Measurements from ENCODE around the gene PSG4.
"Not testable (repeated sequence)": the region's sequence is repeated elsewhere in the genome, so short reads cannot be mapped to it uniquely, and the experiment has no call there.

Gene PSG4

DNA sequence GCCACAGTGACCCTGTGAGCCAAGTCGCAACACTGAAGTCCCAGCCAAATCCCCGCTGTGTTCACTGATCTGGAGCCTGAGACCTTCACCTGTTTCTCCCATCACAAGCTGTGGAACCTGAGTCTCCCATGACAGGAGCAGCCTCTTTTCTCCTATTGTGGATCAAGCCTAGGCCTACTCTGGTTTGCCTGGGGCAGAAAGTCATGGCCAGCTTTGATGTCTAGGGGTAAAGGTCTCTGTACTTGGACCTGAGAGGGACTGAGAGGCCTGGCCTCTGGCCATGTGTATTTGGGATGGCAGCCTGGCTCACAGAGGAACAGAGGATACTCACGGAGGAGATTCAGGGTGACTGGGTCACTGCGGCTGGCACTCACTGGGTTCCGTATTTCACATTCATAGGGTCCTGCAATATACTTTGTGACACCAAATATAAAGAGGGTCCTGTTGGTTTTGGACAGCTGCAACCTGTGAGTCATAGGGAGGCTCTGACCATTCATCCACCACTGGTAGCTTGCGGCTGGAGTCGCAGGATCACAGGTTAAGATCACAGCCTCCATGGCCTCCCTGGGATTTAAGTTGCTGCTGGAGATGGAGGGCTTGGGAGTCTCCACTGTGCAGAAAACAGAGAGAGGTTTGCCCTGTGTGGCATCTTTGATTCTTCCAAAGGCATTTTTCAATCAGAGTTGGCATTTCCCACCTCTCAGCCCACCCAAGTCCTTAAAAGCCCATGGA, 7.6 kb downstream of the PSG4 start:
- not testable (repeated sequence) for DNase-seq

GRCh38 chr19:43194397-43194796, 11.0 kb downstream of the PSG4 start:
- not testable (repeated sequence) for DNase-seq

DNA sequence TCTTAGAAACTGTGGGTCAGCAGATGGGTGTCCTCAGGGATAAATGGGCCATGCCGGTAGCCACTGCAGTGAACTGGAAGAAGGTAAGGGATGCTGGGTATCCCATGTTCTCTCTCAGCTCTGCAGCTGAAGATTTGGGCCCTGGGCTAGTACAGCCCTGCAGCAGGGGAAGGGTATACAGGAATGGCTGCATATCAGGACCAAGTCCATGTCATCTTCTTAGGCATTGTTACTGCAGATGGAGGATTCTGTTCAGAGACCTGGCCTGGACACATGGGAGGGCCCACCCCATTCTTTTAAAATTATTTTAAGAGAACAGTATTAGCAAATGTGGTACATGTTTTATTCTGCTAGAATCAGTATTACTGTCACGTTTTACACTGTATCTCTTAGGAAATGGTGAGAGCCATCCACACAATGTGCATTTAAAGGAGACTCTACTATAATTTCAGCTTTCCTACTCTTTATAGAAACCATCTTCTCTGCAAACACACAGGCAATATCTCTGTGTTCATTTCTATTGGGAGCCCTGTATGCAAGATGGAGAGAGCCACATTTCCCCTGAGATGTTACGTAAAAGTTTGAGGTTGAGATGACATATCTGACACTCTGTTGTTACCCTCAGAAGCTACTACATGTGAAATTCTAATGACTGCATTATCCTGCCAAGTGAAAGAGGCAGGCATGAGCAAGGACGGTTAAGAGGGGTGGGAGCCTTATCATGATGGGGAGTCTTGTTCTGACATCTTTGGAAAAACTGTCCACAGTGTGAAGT, 12.9 kb downstream of the PSG4 start:
- not testable (repeated sequence) for DNase-seq

DNA sequence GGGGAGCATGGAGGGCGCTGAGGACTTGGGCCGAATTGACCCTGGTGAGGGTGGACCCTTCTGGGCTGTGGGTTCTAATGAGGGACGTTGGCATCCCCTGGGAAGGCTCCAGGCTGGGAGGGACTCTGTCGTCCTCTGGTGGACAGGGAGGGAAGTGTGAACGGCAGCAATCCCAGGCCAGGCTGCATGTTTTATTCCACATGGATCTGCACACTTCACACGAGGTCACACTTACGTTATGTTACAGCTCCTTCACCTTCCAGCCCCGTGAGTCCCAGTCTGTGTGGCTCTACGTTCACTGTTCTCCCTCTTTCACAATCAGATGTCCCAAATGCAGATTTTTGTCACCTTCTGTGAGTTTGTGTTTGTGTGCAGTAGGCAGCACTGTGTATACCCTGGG, 17.3 kb downstream of the PSG4 start:
- DNase-seq: not testable (repeated sequence)

DNA sequence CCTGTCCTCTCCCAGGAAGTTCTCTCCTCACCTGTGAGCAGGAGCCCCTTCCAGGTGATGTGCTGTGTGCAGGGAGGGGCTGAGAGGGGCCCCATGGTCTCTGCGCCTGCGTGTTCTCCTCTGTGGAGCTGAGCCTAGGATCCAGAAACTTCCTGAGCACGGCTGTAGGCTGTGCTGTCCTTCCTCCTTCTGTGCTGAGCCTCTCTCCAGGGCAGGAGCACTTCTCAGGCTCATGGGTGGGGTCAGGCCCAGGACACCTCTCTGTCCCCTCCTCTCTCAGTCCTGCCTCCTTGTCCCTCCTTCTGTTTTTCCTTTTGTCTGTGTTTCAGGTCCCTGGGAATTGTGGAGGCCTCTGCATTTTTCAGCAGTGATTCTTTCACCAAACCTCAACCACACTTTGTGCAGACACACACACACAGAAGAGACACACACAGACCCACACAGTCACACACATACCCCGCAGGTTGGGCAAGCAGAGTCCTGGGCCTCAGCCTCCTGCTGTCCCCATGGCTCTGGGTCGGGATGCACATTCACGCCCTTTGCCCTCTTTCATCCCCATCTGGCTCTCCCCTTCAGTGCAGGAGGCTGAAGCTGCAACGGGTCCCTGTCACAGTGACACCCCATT, 19.0 kb downstream of the PSG4 start, which contains the start of gene PSG5:
PSG5 (minus strand) TSS at position 226 of the 625 bp plus-strand sequence; CDS start at position 95, 131 bp downstream.
- DNase-seq: not testable (repeated sequence)

DNA sequence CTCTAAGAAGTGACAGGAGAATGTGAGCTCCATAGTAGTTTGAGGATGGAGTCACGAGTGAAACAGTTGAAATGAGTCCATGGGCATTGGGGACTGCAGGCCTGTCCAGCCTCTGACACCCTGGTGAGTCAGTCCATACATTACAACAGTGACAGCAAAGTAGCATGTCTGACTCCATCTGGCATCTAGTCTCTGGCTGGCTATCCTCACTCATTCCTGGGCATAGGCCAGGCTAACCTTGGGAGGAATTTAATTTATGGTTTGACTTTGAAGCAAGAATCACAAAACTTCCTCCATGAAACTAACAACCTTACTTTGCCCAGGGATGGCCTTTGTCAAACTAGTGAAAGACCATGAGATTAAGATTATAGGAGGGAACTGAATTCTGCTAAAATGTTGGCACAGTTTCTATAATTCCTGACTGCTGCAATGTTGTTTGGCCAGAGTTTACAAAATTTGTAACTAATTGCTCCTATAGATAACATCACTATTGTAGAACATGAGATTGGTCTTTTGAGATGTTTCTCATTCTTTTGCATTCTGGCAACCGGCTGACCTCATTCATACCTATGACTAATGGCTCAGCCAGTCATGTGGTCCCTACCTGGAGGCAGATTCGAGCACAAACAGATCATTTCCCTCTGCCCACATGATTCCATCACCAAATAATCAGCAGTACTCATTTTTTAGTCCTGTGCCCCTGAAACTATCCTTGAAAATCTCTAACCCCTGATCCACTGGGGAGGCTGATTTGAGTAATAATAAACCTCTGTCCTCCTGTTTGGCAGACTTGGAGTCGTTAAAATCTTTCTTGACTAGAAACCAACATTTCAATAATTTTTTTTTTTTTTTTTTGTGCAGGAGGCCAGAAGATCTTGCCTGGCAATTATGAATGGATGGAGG, 23.3 kb downstream of the PSG4 start:
- not testable (repeated sequence) for DNase-seq

- not testable (repeated sequence) for DNase-seq
These were observed 25.8 kb downstream of the PSG4 start for GRCh38 chr19:43179569-43180147.

DNA sequence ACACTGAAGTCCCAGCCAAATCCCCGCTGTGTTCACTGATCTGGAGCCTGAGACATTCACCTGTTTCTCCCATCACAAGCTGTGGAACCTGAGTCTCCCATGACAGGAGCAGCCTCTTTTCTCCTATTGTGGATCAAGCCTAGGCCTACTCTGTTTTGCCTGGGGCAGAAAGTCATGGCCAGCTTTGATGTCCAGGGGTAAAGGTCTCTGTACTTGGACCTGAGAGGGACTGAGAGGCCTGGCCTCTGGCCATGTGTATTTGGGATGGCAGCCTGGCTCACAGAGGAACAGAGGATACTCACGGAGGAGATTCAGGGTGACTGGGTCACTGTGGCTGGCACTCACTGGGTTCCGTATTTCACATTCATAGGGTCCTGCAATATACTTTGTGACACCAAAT, 26.9 kb downstream of the PSG4 start:
- DNase-seq: not testable (repeated sequence)

GRCh38 chr19:43165906-43166305, 39.5 kb downstream of the PSG4 start:
- DNase-seq: not testable (repeated sequence)

DNA sequence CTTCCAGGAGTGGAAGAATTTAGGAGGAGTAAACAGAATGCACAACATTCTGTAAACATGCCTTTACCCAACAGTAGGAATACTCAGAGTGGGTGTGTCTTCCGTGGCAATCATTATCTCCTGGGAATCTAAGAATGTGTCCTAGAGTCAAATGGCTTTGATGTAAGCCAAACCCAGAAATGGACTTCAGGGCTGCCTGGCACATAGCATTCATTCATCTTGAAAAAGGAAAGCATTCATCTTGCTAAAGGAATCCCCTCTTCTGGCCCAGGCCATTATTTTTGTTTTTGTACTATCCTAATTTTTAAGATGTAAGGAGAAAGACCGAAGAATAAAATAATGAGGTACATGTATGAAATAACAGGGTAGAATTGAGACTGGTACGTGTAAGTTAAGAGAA, 42.3 kb downstream of the PSG4 start:
- not testable (repeated sequence) for DNase-seq

- not testable (repeated sequence) for DNase-seq
These were observed 43.2 kb downstream of the PSG4 start for GRCh38 chr19:43162261-43162660.

DNA sequence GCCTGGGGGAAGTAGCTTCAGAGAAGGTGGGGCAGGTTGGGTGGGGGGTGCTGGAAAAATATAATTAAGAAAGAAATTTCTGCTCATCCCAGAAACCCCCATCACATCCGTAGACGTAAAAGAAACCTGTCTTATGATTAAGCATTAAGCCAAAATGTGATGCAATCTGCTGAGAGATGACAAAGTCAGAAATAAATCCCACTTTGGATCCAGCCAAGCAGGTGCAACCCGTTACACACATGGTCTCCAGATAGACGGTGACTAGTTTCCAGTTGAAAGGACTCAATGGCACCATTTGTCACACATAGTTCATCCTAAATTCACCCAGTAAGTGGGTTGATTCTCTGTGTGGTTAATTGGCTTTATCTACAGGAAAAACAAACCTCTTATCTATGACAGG, 53.2 kb downstream of the PSG4 start:
- DNase-seq: no peak

GRCh38 chr19:43149788-43150187, 55.6 kb downstream of the PSG4 start:
- not testable (repeated sequence) for DNase-seq

DNA sequence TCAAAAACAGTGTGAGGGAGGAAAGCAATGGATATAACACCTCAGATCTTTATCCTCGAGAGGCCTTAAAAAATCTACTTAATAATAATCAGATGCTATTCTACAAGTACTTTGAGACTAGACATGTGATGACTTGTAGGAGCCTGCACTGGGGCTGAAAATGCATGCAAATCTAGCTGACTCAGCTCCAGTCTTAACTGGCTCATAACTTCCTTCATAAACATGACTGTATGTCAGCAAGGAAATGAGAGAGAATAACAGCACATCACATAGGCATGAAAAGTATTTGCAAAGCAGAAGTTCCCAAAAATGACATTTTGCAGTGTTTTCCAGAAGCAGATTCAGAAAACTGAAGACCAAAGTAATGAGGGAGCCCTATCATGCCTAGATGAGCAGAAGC, 57.2 kb downstream of the PSG4 start:
- DNase-seq: no peak
